OCI-LY3 (cell line): ENCODE results near the gene CDK4.

Experiments
- EZH2phosphoT487 ChIP-seq: fragments of 200-600 bp; shearing (Covaris generic); IDR thresholded peaks from 2 replicates; pipeline ENCODE4 v1.6.1; 2018; ENCODE audit warnings: antibody characterized with exemption, mixed run types, low read depth
- TF ChIP-seq, protein P1 (sequence below): fragments of 200-600, 300-600 bp; sonication (generic); IDR thresholded peaks from 2 replicates; pipeline ENCODE4 v1.5.1; 2014; ENCODE audit warnings: antibody characterized with exemption, low read length, low read depth

DNA sequence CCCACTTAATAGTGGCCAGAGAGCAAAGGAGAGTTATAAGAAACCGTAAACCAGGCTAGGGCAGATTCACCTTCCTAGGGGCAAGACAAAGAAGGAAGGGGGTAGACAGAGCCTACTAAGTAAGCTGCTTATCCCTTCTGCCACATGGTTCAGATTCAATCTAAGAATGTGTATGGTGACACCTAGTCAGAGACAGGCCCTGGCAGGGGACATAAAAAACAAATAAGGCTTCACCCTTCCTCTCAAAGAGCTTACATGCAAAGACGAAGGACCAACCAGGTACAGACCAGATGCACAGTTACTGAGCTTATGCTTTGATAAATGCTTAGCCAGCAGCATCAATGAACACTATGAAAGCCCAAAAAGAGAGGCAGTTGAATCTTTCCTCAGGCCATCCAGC, 10.4 kb upstream of the CDK4 start:
- TF ChIP-seq, protein P1, sequence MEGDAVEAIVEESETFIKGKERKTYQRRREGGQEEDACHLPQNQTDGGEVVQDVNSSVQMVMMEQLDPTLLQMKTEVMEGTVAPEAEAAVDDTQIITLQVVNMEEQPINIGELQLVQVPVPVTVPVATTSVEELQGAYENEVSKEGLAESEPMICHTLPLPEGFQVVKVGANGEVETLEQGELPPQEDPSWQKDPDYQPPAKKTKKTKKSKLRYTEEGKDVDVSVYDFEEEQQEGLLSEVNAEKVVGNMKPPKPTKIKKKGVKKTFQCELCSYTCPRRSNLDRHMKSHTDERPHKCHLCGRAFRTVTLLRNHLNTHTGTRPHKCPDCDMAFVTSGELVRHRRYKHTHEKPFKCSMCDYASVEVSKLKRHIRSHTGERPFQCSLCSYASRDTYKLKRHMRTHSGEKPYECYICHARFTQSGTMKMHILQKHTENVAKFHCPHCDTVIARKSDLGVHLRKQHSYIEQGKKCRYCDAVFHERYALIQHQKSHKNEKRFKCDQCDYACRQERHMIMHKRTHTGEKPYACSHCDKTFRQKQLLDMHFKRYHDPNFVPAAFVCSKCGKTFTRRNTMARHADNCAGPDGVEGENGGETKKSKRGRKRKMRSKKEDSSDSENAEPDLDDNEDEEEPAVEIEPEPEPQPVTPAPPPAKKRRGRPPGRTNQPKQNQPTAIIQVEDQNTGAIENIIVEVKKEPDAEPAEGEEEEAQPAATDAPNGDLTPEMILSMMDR: no peak
- no peak for TF ChIP-seq EZH2phosphoT487
